CD1c-positive myeloid dendritic cell (primary cell): ENCODE results near the gene CUL3.

Experiments used
- DNase-seq: peaks from one replicate; pipeline ENCODE4 v3.0.0-alpha.2; 2016; ENCODE audit errors: extremely low spot score

Gene CUL3

GRCh38 chr2:224426656-224427055, 158.5 kb downstream of the CUL3 start:
- no peak for DNase-seq

GRCh38 chr2:224421065-224421464, 164.1 kb downstream of the CUL3 start:
- no peak for DNase-seq
